Measurements from ENCODE around the gene WDR72.
"Not testable (repeated sequence)": the region's sequence is repeated elsewhere in the genome, so short reads cannot be mapped to it uniquely, and the experiment has no call there.

Gene WDR72

DNA sequence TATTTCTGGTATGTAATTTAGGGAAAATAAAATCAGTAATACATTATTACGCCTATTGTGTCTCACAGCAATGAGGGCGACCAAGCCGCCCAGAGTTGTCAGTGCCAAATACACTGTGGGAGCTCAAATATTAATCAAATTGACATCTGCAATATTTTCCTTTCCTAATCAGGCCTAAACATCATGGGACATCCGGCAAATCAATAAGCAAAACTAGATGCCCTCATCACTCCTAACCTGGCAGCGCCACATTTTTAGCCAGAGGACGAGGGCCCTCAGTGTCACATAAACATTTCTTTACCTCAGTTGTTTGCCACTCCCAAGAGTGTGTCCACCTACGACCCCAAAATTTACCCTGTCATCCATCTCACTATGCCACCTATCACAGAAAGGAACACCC, 64.1 kb downstream of the WDR72 start:
- no peak for DNase-seq

DNA sequence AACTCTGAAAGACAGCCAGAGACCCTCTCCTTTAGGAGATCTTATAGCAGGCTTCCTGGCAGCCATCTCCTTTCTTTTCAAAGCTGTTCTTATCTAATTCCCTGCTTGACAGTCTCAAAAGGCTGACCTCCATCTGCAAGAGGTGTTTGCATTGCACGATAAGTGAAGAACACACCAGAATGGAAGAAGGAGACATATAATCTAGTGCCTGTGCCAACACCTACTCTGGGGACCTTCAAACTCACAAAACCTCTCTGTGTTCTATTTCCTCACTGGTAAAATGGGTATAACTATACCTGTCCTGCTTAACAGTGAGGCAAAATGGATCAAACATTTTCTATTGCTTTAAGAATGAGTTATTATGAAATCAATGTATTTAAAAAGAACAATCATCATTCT, 65.0 kb downstream of the WDR72 start:
- no peak for DNase-seq

DNA sequence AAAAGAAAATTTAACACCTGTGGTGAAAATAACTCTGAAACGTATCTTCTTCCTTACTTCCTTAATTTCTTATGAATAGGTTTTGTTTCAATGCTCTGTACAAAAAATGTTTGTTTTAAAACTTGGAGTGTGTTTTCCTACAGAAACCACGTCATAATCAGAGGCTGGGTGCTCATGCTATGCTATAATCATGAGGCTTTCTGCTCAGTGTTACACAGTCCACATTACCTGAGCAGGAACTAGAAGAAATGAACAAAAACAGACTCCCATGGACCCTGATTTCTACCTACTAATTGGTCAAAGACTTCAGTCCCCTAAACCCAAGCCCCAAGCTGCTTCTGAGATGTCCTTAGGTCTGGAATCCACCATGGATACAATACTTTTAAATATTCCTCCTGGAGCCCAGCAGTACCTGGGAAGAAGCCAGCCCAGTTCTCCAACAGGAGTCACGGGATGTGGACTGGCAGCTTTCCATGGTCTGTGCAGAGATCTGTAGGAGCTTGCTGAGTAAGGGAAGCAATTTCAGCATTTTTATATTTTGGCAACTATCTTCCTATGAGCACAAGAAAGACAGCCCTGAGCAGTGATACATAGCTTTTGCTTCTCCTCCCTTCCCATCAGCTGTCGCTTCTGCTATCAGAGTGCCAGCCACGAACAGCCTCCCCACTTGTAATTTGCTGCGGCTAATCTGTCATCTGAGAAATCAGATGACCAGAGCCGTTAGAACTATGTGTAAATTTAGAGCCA, 65.6 kb downstream of the WDR72 start:
- no peak for DNase-seq

DNA sequence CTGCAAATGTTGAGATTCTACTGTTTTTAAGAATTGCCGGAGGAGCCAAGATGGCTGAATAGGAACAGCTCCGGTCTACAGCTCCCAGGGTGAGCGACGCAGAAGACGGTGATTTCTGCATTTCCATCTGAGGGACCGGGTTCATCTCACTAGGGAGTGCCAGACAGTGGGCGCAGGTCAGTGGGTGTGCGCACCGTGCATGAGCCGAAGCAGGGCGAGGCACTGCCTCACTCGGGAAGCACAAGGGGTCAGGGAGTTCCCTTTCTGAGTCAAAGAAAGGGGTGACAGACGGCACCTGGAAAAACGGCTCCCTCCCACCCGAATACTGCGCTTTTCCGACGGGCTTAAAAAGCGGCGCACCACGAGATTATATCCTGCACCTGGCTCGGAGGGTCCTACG, 75.3 kb downstream of the WDR72 start:
- DNase-seq, result not testable (repeated sequence)

DNA sequence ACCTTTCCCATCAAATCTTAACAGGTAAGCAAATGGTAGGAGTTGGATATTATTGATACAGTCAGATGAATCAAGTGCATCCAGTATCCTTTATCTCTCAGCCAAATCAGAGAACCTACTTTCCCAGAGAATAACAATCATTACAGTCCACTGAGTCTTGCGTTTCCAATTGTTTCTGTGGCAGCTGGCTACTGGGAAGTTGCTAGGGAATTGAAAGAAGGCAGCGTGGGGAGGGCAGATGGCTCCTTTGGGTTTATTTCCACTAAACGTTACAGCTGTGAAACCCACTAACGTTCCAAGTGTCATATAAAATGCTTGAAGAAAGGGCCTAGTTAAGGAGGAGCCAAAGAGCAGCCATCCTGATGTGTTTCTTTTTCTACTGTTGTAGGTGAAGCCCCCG, 78.4 kb downstream of the WDR72 start:
- DNase-seq, result no peak

DNA sequence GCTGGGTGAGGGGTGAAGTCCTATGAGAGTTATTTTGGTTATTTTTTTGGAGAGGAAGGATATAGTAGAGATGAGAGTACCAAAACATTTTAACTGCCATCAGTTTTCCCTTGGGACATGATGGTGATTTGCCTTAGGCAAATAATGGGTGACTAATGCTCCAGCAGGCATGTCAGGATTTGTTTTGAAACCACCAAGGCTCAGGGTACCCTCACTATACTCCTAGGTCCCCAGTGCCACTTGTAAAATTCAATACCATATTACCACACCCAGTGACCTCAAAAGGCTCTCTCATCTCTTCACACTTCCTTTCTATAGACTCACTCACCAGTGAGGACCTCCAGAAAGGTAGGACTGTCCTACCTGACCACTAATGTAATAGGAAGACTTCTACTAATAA, 83.6 kb downstream of the WDR72 start:
- DNase-seq, result no peak

DNA sequence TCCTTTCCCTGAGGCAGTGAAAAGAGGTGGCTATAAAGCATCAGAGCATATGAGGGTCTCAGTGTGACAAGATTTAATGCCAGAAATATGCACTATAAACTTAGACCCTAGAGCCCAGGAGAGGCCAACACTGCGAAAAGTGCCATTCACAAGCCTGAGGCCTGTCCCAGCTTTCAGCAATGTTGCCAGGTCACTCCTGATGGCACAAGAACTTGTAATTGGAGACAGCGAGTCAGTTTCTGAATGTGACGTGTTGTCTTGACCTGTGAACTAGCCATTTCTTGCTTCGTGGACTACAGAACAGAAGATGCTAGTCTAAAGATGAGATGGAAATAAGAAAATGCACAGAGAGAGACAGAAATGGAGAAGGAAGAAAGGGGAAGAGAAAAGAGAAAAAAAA, 87.9 kb downstream of the WDR72 start:
- no peak for DNase-seq

DNA sequence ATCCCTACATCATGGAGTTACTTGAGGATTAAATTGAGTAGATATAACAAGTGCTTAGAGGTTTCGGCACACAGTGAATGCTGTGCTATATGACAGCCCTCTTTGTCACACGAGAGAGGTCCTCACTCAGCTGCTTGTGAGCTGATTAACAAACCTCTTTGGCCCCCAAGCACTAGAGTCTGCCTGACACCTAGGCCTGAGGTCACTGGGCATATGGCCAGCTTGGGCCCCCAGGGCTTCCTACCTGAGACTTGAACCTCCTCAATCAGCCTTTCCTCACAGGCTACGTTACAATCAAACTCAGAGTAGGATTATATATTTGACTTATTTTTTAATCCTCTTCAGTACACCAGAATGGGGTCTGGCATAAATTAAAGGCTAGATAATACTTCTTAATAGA, 88.8 kb downstream of the WDR72 start:
- DNase-seq, result no peak

DNA sequence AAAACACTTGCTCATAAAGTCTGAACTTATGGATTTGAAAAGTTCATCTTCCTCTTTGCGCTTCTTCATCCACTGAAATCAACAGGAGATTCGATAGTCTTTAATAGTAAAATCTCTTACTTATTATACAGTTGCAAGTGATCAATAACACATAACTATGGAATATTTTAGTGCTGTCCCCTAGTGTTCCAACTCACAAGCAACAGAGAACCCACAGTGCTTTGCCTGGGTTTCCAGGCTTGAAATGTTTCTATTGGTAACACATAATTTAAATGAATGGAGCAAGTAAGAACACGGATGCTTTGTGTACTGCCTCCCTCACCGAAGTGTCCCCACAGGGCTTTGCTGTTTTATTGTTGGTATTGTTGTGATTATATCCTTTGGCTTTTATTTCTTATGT, 93.5 kb downstream of the WDR72 start:
- no peak for DNase-seq

DNA sequence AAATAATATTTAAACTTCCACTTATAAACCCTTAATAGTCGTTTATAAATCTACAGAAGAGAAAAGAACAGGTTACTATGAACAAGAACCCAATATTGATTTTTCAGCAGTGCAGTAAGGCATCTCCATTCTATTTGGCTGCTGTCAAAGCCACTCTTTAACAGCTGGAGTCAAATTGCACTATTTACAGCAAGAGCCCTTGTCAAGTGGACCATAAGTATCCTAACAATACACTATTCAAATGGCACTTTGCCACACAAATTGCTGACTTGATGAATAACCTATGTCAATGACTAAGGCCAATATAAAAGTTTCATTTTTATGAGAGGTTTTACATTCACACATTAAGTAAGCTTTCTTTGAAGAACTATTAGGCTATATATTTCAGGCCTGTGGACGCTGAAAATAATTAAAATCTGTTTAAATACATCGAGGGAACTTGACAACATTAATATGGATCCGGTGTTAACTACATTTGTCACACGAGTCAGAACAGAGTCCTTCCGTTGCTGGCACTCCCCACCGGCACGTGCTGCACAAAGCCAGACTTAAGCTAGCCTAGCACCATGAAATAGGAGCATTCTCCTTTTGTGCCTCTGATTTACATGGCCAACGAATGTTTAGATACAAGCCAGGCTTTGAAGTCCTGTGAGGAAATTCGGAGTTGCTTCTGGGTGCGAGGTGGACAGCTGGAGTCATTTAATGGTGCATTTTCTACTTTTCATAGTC, 100.5 kb downstream of the WDR72 start:
- DNase-seq, result no peak

DNA sequence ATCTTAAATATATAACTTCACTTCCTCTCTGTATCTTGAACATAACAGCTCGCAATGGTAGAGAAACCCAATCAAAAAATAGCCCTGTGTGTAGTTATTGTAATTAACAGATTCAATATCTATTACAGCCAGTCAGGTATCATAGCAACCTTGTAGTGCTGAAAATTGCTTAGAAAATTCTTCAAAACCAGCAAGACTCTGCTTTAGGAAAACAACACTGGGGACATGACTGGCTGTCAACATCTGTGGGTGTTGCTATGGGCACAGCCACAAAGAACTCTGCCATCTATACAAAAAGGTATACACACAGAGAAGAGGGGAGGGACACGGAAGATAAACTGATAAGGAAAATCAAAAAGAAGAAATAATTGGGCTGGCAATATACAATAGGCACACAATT, 101.2 kb downstream of the WDR72 start:
- DNase-seq, result no peak

DNA sequence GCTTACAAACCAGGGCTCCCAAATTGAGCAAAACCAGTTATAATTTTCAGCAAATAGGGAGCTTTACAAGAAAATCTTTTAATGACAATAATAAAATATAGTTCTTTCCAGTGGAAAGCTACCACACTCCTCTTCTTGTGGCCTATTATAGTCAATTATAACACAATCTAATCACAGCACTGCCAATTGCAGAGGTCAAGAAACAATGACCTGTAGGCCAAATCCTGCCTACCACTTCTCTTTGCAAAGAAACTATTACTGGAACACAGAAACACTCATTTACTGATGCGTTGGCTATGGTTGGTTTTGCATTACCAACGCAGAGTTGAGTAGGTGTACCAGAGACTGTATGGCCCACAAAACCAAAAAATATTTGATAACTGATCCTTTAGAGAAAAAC, 110.5 kb downstream of the WDR72 start:
- DNase-seq, result no peak

DNA sequence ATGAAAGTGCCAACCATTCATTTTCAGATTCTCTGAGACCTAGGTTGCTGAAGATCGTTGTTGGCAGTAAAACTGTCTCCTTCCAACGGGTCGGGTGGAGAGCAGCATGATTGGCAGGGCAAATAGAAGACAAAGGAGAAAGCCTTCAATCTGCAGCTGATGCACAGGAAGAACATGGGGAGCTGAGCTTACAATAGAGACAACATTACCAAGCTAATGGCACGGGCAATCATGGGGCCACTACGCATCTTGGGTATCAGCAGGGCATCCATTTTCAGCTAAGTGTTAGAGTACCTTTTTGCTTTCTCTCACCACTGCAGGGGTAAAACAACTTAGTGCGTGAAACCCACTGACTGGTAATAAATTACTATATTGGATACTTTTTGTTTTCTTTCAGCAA, 114.8 kb downstream of the WDR72 start:
- DNase-seq, result no peak

DNA sequence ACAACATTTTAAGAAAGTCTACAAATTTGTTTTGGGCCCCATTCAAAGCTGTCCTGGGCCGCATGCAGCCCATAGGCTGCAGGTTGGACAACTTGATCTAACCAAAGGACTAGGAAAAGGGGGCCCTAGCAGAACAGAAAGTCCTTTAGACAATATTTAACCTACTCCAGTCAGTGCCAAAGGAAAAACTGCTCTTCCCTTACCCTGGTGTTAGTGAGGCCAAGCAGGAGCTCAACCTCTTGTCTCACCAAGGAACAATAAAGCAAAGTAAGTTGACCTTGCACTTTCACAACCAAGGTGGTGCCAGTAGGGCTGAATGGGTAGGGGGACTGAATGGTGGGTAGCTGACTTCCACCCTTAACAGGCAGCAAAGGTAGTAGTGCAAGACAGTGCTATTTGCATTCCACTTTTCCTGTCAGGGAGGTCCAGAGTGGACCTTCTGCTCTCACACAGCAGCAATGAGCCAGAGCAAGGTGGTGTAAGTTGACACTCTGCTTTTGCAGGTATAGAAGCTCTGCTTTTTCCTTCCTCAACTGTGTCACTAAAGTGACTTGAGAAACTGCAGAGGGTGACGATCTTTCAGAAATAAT, 124.9 kb downstream of the WDR72 start:
- no peak for DNase-seq

DNA sequence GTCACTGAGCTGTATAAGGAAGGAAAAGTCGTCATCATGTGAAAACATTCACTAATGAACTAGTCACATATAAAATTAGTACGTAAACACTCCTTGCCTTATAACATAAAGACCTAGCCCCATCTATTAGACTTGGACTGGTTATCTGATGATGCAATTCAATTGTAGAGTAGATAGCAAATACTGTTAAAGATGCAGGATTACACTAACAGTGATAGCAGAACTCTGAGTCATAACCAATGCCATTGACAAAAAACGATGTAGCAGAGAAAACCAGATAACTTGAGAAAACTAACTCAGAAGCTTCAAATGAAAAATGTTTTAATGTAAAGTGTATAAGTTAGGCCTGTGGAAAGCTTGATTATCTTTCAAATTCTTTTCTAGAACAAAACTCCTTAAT, 132.2 kb downstream of the WDR72 start:
- DNase-seq, result no peak

DNA sequence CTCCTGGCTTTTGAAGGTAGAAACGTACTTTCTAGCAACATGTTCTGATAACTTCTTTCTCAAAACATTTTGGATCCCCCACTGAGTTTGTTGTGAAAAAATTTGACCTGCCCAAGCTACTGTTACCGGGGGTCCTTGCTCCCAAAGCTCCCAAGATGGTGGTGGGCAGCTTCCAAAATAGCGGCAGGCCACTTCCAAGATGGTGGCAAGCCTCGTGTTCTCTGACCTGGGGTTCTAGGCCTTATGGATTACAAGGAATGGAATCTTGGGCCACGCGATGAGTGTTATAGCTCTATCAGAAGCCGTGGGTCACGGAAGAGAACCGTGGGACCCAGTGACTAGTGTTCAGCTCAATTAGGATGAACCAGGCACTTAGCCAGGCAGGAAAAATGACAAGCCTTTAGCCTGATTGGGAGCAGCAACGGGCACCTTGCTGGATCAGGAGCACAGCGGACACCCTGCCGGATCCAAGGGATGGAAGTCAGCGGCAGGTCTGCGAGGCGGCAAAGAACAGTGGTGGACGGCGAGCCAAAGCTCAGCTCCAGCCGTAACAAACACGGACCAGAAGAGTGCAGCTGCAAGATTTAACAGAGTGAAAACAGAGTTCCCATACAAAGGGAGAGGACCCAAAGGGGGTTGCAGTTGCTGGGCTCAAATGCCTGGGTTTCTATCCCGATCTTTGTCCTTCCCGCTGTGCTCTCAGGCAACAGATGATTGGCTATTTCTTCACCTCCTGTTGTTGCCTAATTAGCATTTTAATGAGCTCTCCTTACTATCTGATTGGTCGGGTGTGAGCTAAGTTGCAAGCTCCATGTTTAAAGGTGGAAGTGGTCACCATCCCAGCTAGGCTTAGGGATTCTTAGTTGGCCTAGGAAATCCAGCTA, 133.3 kb downstream of the WDR72 start:
- DNase-seq, result no peak

DNA sequence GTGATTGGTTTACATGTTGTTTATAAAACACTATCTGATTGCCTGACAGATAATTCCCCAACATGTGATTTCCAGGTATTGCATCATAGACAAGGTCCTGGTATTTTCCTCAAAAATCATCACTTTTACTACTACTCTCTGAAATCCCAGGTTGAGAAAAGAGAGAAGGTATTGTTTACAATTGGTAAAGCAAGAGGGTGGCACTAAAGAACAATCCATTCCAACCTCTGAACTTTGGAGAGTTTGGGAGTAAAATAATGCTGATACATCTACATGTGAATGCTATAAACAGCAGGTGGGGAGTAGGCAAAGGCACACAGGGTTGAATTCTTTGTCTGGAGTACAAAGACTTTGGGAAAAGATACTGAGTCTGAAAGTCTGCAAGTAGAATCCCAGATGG, 134.2 kb downstream of the WDR72 start:
- DNase-seq, result no peak

DNA sequence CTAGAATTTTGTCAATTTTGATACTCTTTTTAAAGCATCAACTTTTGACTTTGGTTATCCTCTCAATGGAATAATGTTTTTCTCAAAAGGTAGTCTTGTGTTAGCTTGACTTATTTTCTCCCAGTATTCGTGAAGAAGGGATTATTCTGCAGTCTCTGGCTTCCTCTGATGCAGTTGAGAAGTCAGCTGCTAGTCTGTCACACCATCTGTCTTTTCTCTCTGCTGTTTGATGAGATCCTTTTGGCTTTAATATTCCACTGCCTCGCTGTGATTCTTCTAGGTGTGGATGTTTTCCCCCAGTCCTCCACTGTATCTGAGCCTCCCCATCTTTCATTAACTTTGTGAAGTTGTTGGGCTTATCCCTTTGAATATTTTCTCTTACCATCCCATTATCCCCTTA, 141.0 kb downstream of the WDR72 start:
- DNase-seq, result no peak

DNA sequence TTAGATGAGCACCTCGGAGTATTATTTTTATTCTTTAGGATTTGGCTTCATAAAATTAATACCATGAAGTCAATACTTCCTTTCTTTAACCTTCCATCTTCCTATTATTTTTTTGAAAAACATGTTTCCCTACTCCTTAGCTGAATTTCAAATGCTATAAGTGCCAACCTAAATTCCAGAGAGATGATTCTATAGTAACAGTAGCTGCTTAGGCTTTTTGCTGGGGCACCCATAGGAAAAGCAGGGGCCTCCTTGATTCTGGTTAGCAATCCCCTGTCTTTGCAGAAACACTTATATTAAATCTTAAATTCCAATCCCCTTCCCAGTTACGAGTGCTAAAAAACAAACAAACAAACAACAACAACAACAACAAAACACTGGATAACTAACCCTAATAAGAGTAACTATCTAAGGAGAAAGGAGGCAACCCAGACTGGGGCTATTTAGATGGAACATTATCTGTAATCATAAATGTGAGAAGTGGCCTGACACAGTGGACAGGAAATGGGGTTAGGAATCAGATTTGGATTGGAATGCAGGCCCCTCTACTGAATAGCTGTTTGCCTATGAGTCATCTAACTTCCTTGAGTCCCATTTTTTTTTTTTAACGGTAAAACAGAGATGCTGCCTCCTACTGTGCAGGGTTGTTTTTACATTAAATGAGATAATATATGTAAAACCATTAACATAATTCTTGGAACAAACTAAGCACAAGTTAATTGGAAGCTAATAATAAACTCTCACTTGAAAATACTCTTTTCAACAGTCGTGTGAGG, 148.1 kb downstream of the WDR72 start:
- DNase-seq, result no peak

DNA sequence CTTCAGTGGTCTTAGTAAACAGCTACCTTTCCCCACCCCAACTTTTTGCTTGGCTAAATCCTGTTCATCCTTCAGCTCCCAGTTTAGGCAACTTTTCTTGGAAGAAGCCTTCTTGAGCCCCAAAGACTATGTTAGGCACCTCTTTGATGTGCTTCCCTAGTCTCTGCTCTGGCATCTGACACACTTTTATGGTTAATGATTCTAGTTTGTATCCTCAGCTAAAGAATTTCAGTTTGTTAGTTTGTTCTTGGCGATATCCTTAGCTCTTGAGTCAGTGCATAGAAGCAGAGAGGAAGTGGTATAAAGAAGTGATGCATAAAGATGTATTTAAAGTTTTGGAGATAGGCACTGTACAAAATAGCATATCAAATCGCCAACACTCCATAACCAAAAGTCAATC, 168.4 kb downstream of the WDR72 start:
- DNase-seq, result no peak

DNA sequence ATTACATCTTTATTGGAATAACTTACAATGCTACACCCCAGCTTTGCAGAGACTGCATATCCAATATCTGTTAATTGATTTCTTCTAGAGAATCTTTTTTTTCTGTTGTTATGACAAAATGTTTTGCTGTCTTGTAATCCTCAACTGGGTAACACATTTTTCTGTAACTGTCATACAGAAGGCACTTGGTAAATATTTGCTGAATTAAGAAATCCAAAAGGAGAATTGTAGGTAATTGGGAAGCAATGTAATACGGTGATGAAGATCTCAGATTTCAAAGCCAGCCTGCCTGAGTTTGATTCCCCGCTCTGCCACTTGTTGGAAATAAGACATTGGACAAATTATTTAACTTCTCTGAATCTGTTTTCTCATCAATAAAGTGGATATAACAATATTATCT, 169.1 kb downstream of the WDR72 start:
- no peak for DNase-seq

DNA sequence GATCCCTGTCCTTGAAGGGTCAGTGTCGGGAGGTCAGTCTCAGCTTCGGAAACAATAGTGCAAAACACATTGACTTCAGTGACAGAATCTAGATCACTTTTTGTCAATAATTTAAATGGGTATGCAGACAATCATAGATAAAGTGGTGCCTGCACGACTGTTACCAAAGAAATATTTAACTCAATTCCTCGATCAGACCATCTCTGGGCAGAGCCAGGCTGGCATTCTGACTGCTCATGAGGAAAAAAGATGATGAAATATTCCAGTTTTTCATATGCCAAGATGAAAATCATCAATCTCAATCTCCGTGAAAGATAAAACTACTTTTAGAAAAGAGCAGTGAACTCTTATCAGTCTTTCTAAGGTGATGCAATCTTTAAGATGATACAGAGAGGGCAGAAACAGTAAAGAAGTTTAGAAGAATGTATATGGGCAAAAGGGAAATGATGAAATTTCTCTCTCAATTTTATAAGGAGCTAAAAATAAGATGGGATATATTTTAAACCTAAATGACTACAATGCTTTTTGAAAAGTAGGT, 169.9 kb downstream of the WDR72 start:
- no peak for DNase-seq

All from suppressor macrophage treated with lipopolysaccharide for 1 hour (primary cell).